Suprapubic skin (tissue), 4 donors: ENCODE results near the gene TSPEAR. TPM values are rescaled to one million over a fixed set of nuclear protein-coding genes. Genes with fewer than 3 reads are reported as not detected.

Experiments
- DNase-seq, 2 donors: peaks; one replicate each; pipeline ENCODE4 v3.0.0-alpha.2; 2019; ENCODE audit warnings: low spot score in 2 of 2
- H3K27ac ChIP-seq: fragments of 200-600 bp; sonication (generic); one replicate; pipeline ENCODE4 v1.5.1; 2019
- H3K27me3 ChIP-seq: fragments of 200-600 bp; sonication (generic); one replicate; pipeline ENCODE4 v1.5.1; 2019
- H3K36me3 ChIP-seq: fragments of 200-600 bp; sonication (generic); one replicate; pipeline ENCODE4 v1.5.1; 2019
- H3K4me1 ChIP-seq: fragments of 200-600 bp; sonication (generic); one replicate; pipeline ENCODE4 v1.5.1; 2019
- H3K4me3 ChIP-seq: fragments of 200-600 bp; sonication (generic); one replicate; pipeline ENCODE4 v1.5.1; 2019; ENCODE audit warnings: mild to moderate bottlenecking
- H3K9me3 ChIP-seq: fragments of 200-600 bp; sonication (generic); one replicate; pipeline ENCODE4 v1.5.1; 2019
- CTCF ChIP-seq, 2 donors: fragments of 200-600 bp in 1 of 2; fragments of 450-650 bp in 1 of 2; sonication (generic) in 1 of 2; IDR thresholded peaks; one replicate each; pipeline ENCODE4 v1.5.1; 2016 to 2019; ENCODE audit warnings: antibody characterized with exemption in 2 of 2, mild to moderate bottlenecking in 1 of 2, moderate library complexity in 1 of 2
- EP300 ChIP-seq: sonication (generic); formaldehyde crosslinking; IDR thresholded peaks from one replicate; pipeline ENCODE4 v1.6.1; 2017; ENCODE audit warnings: antibody characterized with exemption
- POLR2A ChIP-seq, 2 donors: fragments of 450-650 bp; IDR thresholded peaks; one replicate each; pipeline ENCODE4 v1.6.1; 2017; ENCODE audit warnings: antibody characterized with exemption in 2 of 2, mild to moderate bottlenecking in 2 of 2, moderate library complexity in 2 of 2
- POLR2AphosphoS5 ChIP-seq, 3 donors: sonication (generic); formaldehyde crosslinking; IDR thresholded peaks; one replicate each; pipeline ENCODE4 v1.6.1; 2017; ENCODE audit warnings: antibody characterized with exemption in 3 of 3
- WGBS: methylation state at CpG from one replicate; pipeline ENCODE4 v1.1.5; 2018; 5-methylcytosine and 5-hydroxymethylcytosine counted together
- total RNA-seq, 4 donors: library from RNA; depleted of rRNA; stranded (reverse); fragments of >200 nt; gene quantifications; one replicate each; pipeline ENCODE4 v1.1.0, GENCODE V29; 2016

The TSPEAR gene
- total RNA-seq, 4 donors from 2014 or later = 0.21 to 0.59 (median 0.32) TPM; not detected in 1

GRCh38 chr21:44464351-44464750 is 247.0 kb downstream of the TSPEAR start:
- Histone ChIP-seq H3K4me1 (no peaks in the 10 kb centered on the region), H3K4me3 (no peak overlapping the region), H3K9me3 (no peaks in the 10 kb centered on the region), H3K27ac (no peak overlapping the region), H3K36me3 (no peaks in the 10 kb centered on the region), H3K27me3 (no peaks in the 10 kb centered on the region)
- 89% methylated on average over 12 of the region's 12 CpGs for WGBS
- peak; percentile 48 to 75 for DNase-seq
- TF ChIP-seq POLR2A (IDR thresholded peaks at IDR 0.05) (no peak), EP300 (no peak), CTCF (IDR thresholded peaks at IDR 0.05) (no peak), POLR2AphosphoS5 (IDR thresholded peaks at IDR 0.05) (no peak)

- H3K9me3 ChIP-seq = no peaks in the 10 kb centered on the region
- no peaks in the 10 kb centered on the region for H3K4me1 ChIP-seq
- H3K36me3 ChIP-seq = no peaks in the 10 kb centered on the region
- H3K4me3 ChIP-seq = no peak overlapping the region
- DNase-seq = peak; percentile 44 to 59
- TF ChIP-seq POLR2AphosphoS5 (IDR thresholded peaks at IDR 0.05) = no peak
- no peak for TF ChIP-seq EP300
- TF ChIP-seq POLR2A (IDR thresholded peaks at IDR 0.05) = no peak
- no peak for TF ChIP-seq CTCF (IDR thresholded peaks at IDR 0.05)
- WGBS = 71% methylated on average over 30 of the region's 30 CpGs
- no peak overlapping the region for H3K27ac ChIP-seq
- no peaks in the 10 kb centered on the region for H3K27me3 ChIP-seq
These were observed 247.6 kb downstream of the TSPEAR start for GRCh38 chr21:44463724-44464123.

GRCh38 chr21:44462834-44463200 is 248.6 kb downstream of the TSPEAR start:
- peak; percentile 58 to 73 for DNase-seq
- Histone ChIP-seq H3K36me3 (no peaks in the 10 kb centered on the region), H3K9me3 (no peaks in the 10 kb centered on the region), H3K4me1 (no peaks in the 10 kb centered on the region), H3K27me3 (no peaks in the 10 kb centered on the region), H3K4me3 (no peak overlapping the region), H3K27ac (no peak overlapping the region)
- TF ChIP-seq POLR2AphosphoS5 (IDR thresholded peaks at IDR 0.05) = no peak
- no peak for TF ChIP-seq POLR2A (IDR thresholded peaks at IDR 0.05)
- TF ChIP-seq CTCF (IDR thresholded peaks at IDR 0.05) = no peak
- no peak for TF ChIP-seq EP300
- WGBS = 86% methylated on average over 7 of the region's 11 CpGs

GRCh38 chr21:44462086-44462833 is 249.1 kb downstream of the TSPEAR start:
- DNase-seq = peak in 1 of 2 donors; percentile 48
- 70% methylated on average over 2 of the region's 25 CpGs for WGBS
- no peak for TF ChIP-seq EP300
- no peak for TF ChIP-seq CTCF (IDR thresholded peaks at IDR 0.05)
- no peak for TF ChIP-seq POLR2A (IDR thresholded peaks at IDR 0.05)
- Histone ChIP-seq H3K27me3 (no peaks in the 10 kb centered on the region), H3K4me1 (no peaks in the 10 kb centered on the region), H3K27ac (no peak overlapping the region), H3K9me3 (no peaks in the 10 kb centered on the region), H3K4me3 (no peak overlapping the region), H3K36me3 (no peaks in the 10 kb centered on the region)

- Histone ChIP-seq H3K27me3 (no peaks in the 10 kb centered on the region), H3K36me3 (no peaks in the 10 kb centered on the region)
These were observed 249.8 kb downstream of the TSPEAR start for GRCh38 chr21:44461464-44462001.

More at GRCh38 chr21:44461464-44462001, 249.8 kb downstream of the TSPEAR start:
- Histone ChIP-seq H3K4me1 (peaks cover 1% of the 10 kb centered on the region), H3K4me3 (no peak overlapping the region), H3K9me3 (no peaks in the 10 kb centered on the region), H3K27ac (no peak overlapping the region)
- 80% methylated on average over 8 of the region's 15 CpGs for WGBS
- DNase-seq = peak in 1 of 2 donors; percentile 42
- TF ChIP-seq CTCF (IDR thresholded peaks at IDR 0.05) (no peak), EP300 (no peak), POLR2AphosphoS5 (IDR thresholded peaks at IDR 0.05) (no peak), POLR2A (IDR thresholded peaks at IDR 0.05) (no peak)
